ENCODE measurements around the gene FUT4.

DNA sequence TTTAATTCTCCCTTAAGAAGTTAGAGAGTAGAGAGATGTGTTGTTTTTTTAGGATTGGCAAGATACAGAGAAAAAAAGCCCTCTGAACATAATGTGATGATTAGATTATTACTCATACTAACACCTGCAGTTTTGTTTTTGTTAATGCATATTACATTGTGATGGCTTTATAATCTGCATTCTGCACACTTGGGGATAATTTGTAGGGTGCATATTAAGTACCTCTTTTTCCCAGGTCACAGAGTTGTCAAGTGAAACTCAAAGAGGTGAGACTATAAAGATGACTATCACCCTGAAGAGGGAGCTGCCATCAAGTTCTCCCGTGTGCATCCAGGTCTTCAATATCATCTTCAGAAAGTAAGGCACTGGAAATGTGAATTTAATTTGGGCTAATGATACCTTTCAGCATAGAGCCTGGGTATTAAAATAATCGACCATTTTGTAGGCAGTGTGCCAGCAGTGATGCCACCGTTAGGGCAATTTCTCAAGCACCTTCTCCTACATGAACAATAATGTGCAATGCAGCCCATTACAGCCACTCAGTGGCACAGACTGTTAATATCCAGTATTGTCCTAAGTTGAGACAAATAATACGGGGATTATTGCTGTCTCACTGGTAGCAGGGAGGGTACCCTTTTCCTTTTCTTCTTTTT is 39.6 kb downstream of the FUT4 start:
- no peak for TF ChIP-seq YY1 (IDR thresholded peaks at IDR 0.05; ENCODE audit: insufficient read depth, insufficient read length)
- TF ChIP-seq SUZ12 (IDR thresholded peaks at IDR 0.05; ENCODE audit: extremely low read depth, insufficient read depth, insufficient read length), result no peak
